Measurements from ENCODE around the gene SPATS1. TPM values are rescaled to one million over a fixed set of nuclear protein-coding genes. Genes with fewer than 3 reads are reported as not detected.

The SPATS1 gene
- total RNA-seq, 1 experiment from 2014 or later: not detected

- H3K9me3 ChIP-seq (ENCODE audit: control insufficient read depth, insufficient read depth, low read depth, low read length): no peaks in the 10 kb centered on the region
- TF ChIP-seq REST (IDR thresholded peaks at IDR 0.05; ENCODE audit: insufficient read depth in 1 of 2, low read depth in 2 of 2, low read length in 1 of 2) (no peak), POLR2AphosphoS5 (IDR thresholded peaks at IDR 0.05; ENCODE audit: low read depth, low read length) (no peak), SIN3A (IDR thresholded peaks at IDR 0.05; ENCODE audit: borderline replicate concordance, insufficient read depth, low read depth, low read length) (no peak), CTCF (IDR thresholded peaks at IDR 0.05) (no peak), TCF7L2 (IDR thresholded peaks at IDR 0.05; ENCODE audit: low read depth, low read length) (no peak)
- no peak overlapping the region for H3K4me3 ChIP-seq (ENCODE audit: low read depth in 2 of 2, low read length in 2 of 2)
- no peak for DNase-seq (ENCODE audit: low read depth, low spot score)
- BruUV-seq (replicated peaks): no TSS peak
- intact Hi-C loops (cut with micrococcal nuclease; ENCODE audit: unreplicated experiment) (no loop called here), in situ Hi-C loops (cut with HindIII; ENCODE audit: low pct_unique_long_range_greater_than_20kb, low sequenced_read_pairs) (no loop called here)
- H3K27me3 ChIP-seq (ENCODE audit: control insufficient read depth, insufficient read depth, low read length): peaks cover 4% of the 10 kb centered on the region; the same call in 1 of the 2 replicates
- ChIA-PET POLR2A (no interaction called here), CTCF (no interaction called here)
- no peak overlapping the region for H3K27ac ChIP-seq (ENCODE audit: low read length)
- no peaks in the 10 kb centered on the region for H3K4me1 ChIP-seq (ENCODE audit: control insufficient read depth, insufficient read depth, low read length)
- ATAC-seq: no peak
- H3K36me3 ChIP-seq (ENCODE audit: control insufficient read depth, insufficient read depth, low read length): no peaks in the 10 kb centered on the region
Observed at GRCh38 chr6:44367681-44368080, 25.2 kb downstream of the SPATS1 start.

GRCh38 chr6:44373051-44373450 lies 30.6 kb downstream of the SPATS1 start:
- intact Hi-C loops (cut with micrococcal nuclease; ENCODE audit: unreplicated experiment): no loop called here
- Histone ChIP-seq H3K27me3 (ENCODE audit: control insufficient read depth, insufficient read depth, low read length) (no peaks in the 10 kb centered on the region; the same call in 1 of the 2 replicates), H3K36me3 (ENCODE audit: control insufficient read depth, insufficient read depth, low read length) (no peaks in the 10 kb centered on the region), H3K27ac (ENCODE audit: low read length) (no peak overlapping the region), H3K9me3 (ENCODE audit: control insufficient read depth, insufficient read depth, low read depth, low read length) (no peaks in the 10 kb centered on the region), H3K4me3 (ENCODE audit: low read depth in 2 of 2, low read length in 2 of 2) (no peak overlapping the region), H3K4me1 (ENCODE audit: control insufficient read depth, insufficient read depth, low read length) (no peaks in the 10 kb centered on the region)
- ChIA-PET POLR2A (no interaction called here), CTCF (no interaction called here)
- in situ Hi-C loops (cut with HindIII; ENCODE audit: low pct_unique_long_range_greater_than_20kb, low sequenced_read_pairs): no loop called here
- no peak for TF ChIP-seq POLR2AphosphoS5 (IDR thresholded peaks at IDR 0.05; ENCODE audit: low read depth, low read length)
- TF ChIP-seq CTCF (IDR thresholded peaks at IDR 0.05): no peak
- TF ChIP-seq REST (IDR thresholded peaks at IDR 0.05; ENCODE audit: insufficient read depth in 1 of 2, low read depth in 2 of 2, low read length in 1 of 2): no peak
- TF ChIP-seq SIN3A (IDR thresholded peaks at IDR 0.05; ENCODE audit: borderline replicate concordance, insufficient read depth, low read depth, low read length): no peak
- no peak for TF ChIP-seq TCF7L2 (IDR thresholded peaks at IDR 0.05; ENCODE audit: low read depth, low read length)
- no peak for ATAC-seq
- no TSS peak for BruUV-seq (replicated peaks)
- DNase-seq (ENCODE audit: low read depth, low spot score): no peak

All from Panc1 (cell line).